Measurements from ENCODE around the gene TIGD6.

TIGD6 gene

GRCh38 chr5:150024346-150024984 lies 24.0 kb upstream of the TIGD6 start:
- peaks cover 49 to 69% of the 10 kb centered on the region in 2 donors for H3K36me3 Mint-ChIP-seq

GRCh38 chr5:150023136-150023535 lies 22.7 kb upstream of the TIGD6 start:
- DNase-seq (no peak), ATAC-seq (replicated peaks) (no peak)
- Mint-ChIP-seq H3K27ac (no peak overlapping the region), H3K4me3 (no peak overlapping the region), H3K4me1 (peaks cover 4 to 11% of the 10 kb centered on the region in 2 donors), H3K36me3 (peaks cover 52 to 74% of the 10 kb centered on the region in 2 donors), H3K9me3 (no peaks in the 10 kb centered on the region), H3K27me3 (no peaks in the 10 kb centered on the region)

More at GRCh38 chr5:150024346-150024984, 24.0 kb upstream of the TIGD6 start:
- DNase-seq (no peak), ATAC-seq (replicated peaks) (peak; percentile 41 to 45)
- no peaks in the 10 kb centered on the region for H3K9me3 Mint-ChIP-seq
- no peaks in the 10 kb centered on the region for H3K27me3 Mint-ChIP-seq
- no peak overlapping the region for H3K27ac Mint-ChIP-seq
- peaks cover 4 to 11% of the 10 kb centered on the region in 2 donors for H3K4me1 Mint-ChIP-seq
- no peak overlapping the region for H3K4me3 Mint-ChIP-seq

- Mint-ChIP-seq H3K27ac (no peak overlapping the region), H3K9me3 (no peaks in the 10 kb centered on the region), H3K36me3 (peaks cover 51 to 74% of the 10 kb centered on the region in 2 donors), H3K4me1 (peaks cover 4 to 11% of the 10 kb centered on the region in 2 donors), H3K27me3 (no peaks in the 10 kb centered on the region), H3K4me3 (no peak overlapping the region)
- no peak for ATAC-seq (replicated peaks)
- DNase-seq = no peak
Measured at GRCh38 chr5:150022681-150023080, 22.2 kb upstream of the TIGD6 start.

GRCh38 chr5:150022158-150022531 lies 21.7 kb upstream of the TIGD6 start:
- no peak overlapping the region for H3K4me3 Mint-ChIP-seq

GRCh38 chr5:150021491-150022157 lies 21.2 kb upstream of the TIGD6 start:
- ATAC-seq (replicated peaks) (no peak), DNase-seq (no peak)
- Mint-ChIP-seq H3K27me3 (no peaks in the 10 kb centered on the region), H3K4me3 (no peak overlapping the region), H3K4me1 (peaks cover 4 to 11% of the 10 kb centered on the region in 2 donors), H3K36me3 (peaks cover 44 to 79% of the 10 kb centered on the region in 2 donors), H3K27ac (peak overlapping the region; percentile 20), H3K9me3 (no peaks in the 10 kb centered on the region)

More at GRCh38 chr5:150022158-150022531, 21.7 kb upstream of the TIGD6 start:
- H3K9me3 Mint-ChIP-seq = no peaks in the 10 kb centered on the region
- ATAC-seq (replicated peaks) (no peak), DNase-seq (no peak)
- H3K27me3 Mint-ChIP-seq = no peaks in the 10 kb centered on the region
- peaks cover 46 to 77% of the 10 kb centered on the region in 2 donors for H3K36me3 Mint-ChIP-seq
- no peak overlapping the region for H3K27ac Mint-ChIP-seq
- H3K4me1 Mint-ChIP-seq = peaks cover 4 to 11% of the 10 kb centered on the region in 2 donors

GRCh38 chr5:150020249-150020648 lies 19.8 kb upstream of the TIGD6 start:
- no peak overlapping the region for H3K4me3 Mint-ChIP-seq
- ATAC-seq (replicated peaks) = no peak
- H3K9me3 Mint-ChIP-seq = peaks cover 0 to 1% of the 10 kb centered on the region in 2 donors

GRCh38 chr5:150017226-150018005 lies 17.0 kb upstream of the TIGD6 start:
- Mint-ChIP-seq H3K4me3 (no peak overlapping the region), H3K27me3 (no peaks in the 10 kb centered on the region), H3K36me3 (peaks cover 48 to 87% of the 10 kb centered on the region in 2 donors), H3K4me1 (peaks cover 4 to 11% of the 10 kb centered on the region in 2 donors), H3K27ac (no peak overlapping the region), H3K9me3 (peaks cover 0 to 1% of the 10 kb centered on the region in 2 donors)
- no peak for DNase-seq
- ATAC-seq (replicated peaks) = no peak

More at GRCh38 chr5:150020249-150020648, 19.8 kb upstream of the TIGD6 start:
- Mint-ChIP-seq H3K27me3 (no peaks in the 10 kb centered on the region), H3K27ac (no peak overlapping the region), H3K4me1 (peaks cover 4 to 11% of the 10 kb centered on the region in 2 donors), H3K36me3 (peaks cover 45 to 81% of the 10 kb centered on the region in 2 donors)
- DNase-seq = no peak

GRCh38 chr5:150016537-150016936 lies 16.1 kb upstream of the TIGD6 start:
- no peak overlapping the region for H3K27ac Mint-ChIP-seq
- H3K9me3 Mint-ChIP-seq = peaks cover 0 to 1% of the 10 kb centered on the region in 2 donors
- H3K4me3 Mint-ChIP-seq = no peak overlapping the region
- ATAC-seq (replicated peaks) (no peak), DNase-seq (no peak)
- H3K27me3 Mint-ChIP-seq = no peaks in the 10 kb centered on the region
- H3K36me3 Mint-ChIP-seq = peaks cover 46 to 85% of the 10 kb centered on the region in 2 donors
- peaks cover 4 to 7% of the 10 kb centered on the region in 2 donors for H3K4me1 Mint-ChIP-seq

- ATAC-seq (replicated peaks) (no peak), DNase-seq (no peak)
- Mint-ChIP-seq H3K9me3 (peaks cover 0 to 1% of the 10 kb centered on the region in 2 donors), H3K4me1 (peaks cover 4% of the 10 kb centered on the region in 2 donors), H3K4me3 (no peak overlapping the region), H3K27me3 (no peaks in the 10 kb centered on the region), H3K36me3 (peaks cover 48 to 84% of the 10 kb centered on the region in 2 donors), H3K27ac (no peak overlapping the region)
Measured at GRCh38 chr5:150015415-150015814, 15.0 kb upstream of the TIGD6 start.

GRCh38 chr5:150014456-150014855 lies 14.0 kb upstream of the TIGD6 start:
- no peak for ATAC-seq (replicated peaks)
- no peak overlapping the region for H3K27ac Mint-ChIP-seq
- H3K4me3 Mint-ChIP-seq = no peak overlapping the region
- no peaks in the 10 kb centered on the region for H3K27me3 Mint-ChIP-seq
- peaks cover 50 to 79% of the 10 kb centered on the region in 2 donors for H3K36me3 Mint-ChIP-seq
- no peaks in the 10 kb centered on the region for H3K4me1 Mint-ChIP-seq
- no peak for DNase-seq
- peaks cover 0 to 1% of the 10 kb centered on the region in 2 donors for H3K9me3 Mint-ChIP-seq

- no peak overlapping the region for H3K27ac Mint-ChIP-seq
- no peaks in the 10 kb centered on the region for H3K4me1 Mint-ChIP-seq
- H3K9me3 Mint-ChIP-seq = peaks cover 0 to 1% of the 10 kb centered on the region in 2 donors
- H3K27me3 Mint-ChIP-seq = no peaks in the 10 kb centered on the region
- no peak for ATAC-seq (replicated peaks)
- no peak overlapping the region for H3K4me3 Mint-ChIP-seq
- H3K36me3 Mint-ChIP-seq = peaks cover 45 to 74% of the 10 kb centered on the region in 2 donors
- DNase-seq = no peak
Measured at GRCh38 chr5:150013931-150014330, 13.5 kb upstream of the TIGD6 start.

GRCh38 chr5:150009671-150010387 lies 9.4 kb upstream of the TIGD6 start:
- Mint-ChIP-seq H3K4me3 (no peak overlapping the region), H3K27ac (peak overlapping the region; percentile 32), H3K4me1 (peaks cover 3 to 6% of the 10 kb centered on the region in 2 donors), H3K36me3 (peaks cover 37 to 59% of the 10 kb centered on the region in 2 donors), H3K27me3 (no peaks in the 10 kb centered on the region), H3K9me3 (no peaks in the 10 kb centered on the region)
- no peak for ATAC-seq (replicated peaks)
- no peak for DNase-seq

GRCh38 chr5:150007050-150007449 lies 6.6 kb upstream of the TIGD6 start:
- Mint-ChIP-seq H3K9me3 (no peaks in the 10 kb centered on the region), H3K27ac (no peak overlapping the region), H3K4me3 (no peak overlapping the region), H3K36me3 (peaks cover 32 to 50% of the 10 kb centered on the region in 2 donors), H3K4me1 (peaks cover 17 to 24% of the 10 kb centered on the region in 2 donors), H3K27me3 (no peaks in the 10 kb centered on the region)
- no peak for DNase-seq
- no peak for ATAC-seq (replicated peaks)

GRCh38 chr5:150006318-150006717 lies 5.9 kb upstream of the TIGD6 start:
- no peak for ATAC-seq (replicated peaks)
- H3K36me3 Mint-ChIP-seq = peaks cover 33 to 53% of the 10 kb centered on the region in 2 donors
- no peak for DNase-seq
- no peak overlapping the region for H3K27ac Mint-ChIP-seq
- H3K4me3 Mint-ChIP-seq = no peak overlapping the region
- no peaks in the 10 kb centered on the region for H3K27me3 Mint-ChIP-seq
- no peaks in the 10 kb centered on the region for H3K9me3 Mint-ChIP-seq
- H3K4me1 Mint-ChIP-seq = peaks cover 23 to 31% of the 10 kb centered on the region in 2 donors

All from stimulated activated naive B cell treated with anti-CD40 and anti-IgM and Interleukin-4, amounts not matched to agents 10 μg/mL and 1 μg/mL and 100 μg/mL, for 72 hours (primary cell).